ENCODE results near the gene IGFBPL1.
"Not testable (repeated sequence)": the region's sequence is repeated elsewhere in the genome, so short reads cannot be mapped to it uniquely, and the experiment has no call there.

Gene IGFBPL1

DNA sequence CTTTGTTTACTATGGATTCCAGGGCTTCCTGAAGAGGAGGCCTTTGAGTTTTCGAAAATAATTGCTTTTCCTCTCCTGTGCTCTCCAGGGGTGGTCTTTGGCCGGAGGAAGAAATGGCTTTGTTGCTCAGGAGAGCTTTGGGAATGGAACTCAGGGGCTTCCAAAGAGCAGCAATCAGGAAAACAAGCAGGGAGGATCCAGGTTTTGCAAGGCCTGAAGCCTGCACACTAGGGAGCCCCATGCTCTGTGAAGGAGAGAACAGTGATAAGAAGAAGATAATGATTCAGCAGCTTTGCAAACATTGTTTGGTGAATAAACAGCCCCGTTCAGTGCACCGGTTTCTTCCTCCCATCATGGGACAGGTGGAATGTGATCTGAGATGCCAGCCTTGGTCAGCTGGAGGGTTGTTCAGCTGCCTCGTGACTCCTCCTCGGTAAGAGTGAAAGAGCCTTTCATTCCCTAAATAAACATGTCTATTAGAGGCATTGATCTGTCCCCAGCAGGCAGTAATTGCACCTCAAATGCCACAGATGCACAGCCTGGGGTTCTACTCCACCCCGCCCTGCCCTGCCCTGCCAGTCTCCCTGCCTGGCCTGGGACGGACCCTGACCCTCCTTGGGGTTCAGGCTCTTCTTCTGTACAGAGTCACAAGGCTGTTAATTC is 43.3 kb downstream of the IGFBPL1 start:
- DNase-seq (ENCODE audit: low read depth) = no peak
- TF ChIP-seq, protein P1, sequence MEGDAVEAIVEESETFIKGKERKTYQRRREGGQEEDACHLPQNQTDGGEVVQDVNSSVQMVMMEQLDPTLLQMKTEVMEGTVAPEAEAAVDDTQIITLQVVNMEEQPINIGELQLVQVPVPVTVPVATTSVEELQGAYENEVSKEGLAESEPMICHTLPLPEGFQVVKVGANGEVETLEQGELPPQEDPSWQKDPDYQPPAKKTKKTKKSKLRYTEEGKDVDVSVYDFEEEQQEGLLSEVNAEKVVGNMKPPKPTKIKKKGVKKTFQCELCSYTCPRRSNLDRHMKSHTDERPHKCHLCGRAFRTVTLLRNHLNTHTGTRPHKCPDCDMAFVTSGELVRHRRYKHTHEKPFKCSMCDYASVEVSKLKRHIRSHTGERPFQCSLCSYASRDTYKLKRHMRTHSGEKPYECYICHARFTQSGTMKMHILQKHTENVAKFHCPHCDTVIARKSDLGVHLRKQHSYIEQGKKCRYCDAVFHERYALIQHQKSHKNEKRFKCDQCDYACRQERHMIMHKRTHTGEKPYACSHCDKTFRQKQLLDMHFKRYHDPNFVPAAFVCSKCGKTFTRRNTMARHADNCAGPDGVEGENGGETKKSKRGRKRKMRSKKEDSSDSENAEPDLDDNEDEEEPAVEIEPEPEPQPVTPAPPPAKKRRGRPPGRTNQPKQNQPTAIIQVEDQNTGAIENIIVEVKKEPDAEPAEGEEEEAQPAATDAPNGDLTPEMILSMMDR (IDR thresholded peaks at IDR 0.05; ENCODE audit: control insufficient read depth, extremely low read depth, insufficient read depth) = no peak

DNA sequence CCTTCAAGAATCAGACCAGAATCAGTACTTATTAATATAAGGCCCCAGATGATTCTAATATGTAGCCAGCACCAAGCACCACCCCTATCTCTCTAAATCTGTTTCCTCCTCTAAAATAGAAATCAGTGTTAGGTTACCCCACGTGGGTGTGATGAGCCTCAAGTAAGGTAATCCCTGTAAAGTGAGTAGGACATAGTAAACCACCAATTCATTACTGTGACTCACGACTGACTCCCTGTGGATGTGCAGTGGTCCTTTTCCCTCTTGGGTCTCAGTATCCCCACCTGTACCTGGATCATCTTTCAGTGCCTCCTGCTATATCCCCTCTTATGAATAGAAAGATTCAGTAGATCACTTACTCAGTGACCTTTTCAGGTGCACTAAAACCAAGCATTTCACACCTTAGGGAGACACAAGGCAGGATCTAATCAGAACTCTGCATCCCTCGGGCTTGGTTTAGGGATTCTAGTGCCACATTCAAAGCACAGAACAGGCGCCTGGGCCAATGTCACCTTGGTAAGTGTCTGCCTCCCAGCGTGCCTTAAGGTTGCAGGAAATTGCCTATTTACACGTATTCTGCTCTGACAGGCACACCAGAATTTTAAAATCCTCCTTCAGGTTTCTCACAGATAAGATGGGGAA is 43.9 kb downstream of the IGFBPL1 start:
- TF ChIP-seq, protein P1 (IDR thresholded peaks at IDR 0.05; ENCODE audit: control insufficient read depth, extremely low read depth, insufficient read depth) = no peak
- no peak for DNase-seq (ENCODE audit: low read depth)
- no peak overlapping the region for H3K4me3 ChIP-seq (ENCODE audit: low read depth, low read length)

More for the DNA sequence above, 43.3 kb downstream of the IGFBPL1 start:
- no peak overlapping the region for H3K4me3 ChIP-seq (ENCODE audit: low read depth, low read length)

DNA sequence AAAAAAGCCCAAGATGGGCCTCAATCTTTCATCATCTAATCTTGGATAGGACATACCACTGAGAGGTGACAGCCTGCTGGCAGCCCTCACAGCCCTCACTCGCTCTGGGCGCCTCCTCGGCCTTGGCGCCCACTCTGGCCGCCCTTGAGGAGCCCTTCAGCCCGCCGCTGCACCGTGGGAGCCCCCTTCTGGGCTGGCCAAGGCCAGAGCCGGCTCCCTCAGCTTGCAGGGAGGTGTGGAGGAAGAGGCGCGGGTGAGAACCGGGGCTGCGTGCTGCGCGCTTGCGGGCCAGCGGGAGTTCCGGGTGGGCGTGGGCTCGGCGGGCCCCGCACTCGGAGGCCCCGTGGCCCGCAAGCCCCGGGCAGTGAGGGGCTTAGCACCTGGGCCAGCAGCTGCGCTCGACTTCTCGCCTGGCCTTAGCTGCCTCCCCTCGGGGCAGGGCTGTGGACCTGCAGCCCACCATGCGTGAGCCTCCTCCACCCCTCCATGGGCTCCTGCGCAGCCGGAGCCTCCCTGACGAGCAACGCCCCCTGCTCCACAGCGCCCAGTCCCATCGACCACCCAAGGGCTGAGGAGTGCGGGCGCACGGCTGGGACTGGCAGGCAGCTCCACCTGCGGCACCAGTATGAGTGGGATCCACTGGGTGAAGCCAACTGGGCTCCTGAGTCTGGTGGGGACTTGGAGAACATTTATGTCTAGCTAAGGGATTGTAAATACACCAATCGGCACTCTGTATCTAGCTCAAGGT is 46.7 kb downstream of the IGFBPL1 start:
- not testable (repeated sequence) for H3K4me3 ChIP-seq (ENCODE audit: low read depth, low read length); DNase-seq (ENCODE audit: low read depth)

DNA sequence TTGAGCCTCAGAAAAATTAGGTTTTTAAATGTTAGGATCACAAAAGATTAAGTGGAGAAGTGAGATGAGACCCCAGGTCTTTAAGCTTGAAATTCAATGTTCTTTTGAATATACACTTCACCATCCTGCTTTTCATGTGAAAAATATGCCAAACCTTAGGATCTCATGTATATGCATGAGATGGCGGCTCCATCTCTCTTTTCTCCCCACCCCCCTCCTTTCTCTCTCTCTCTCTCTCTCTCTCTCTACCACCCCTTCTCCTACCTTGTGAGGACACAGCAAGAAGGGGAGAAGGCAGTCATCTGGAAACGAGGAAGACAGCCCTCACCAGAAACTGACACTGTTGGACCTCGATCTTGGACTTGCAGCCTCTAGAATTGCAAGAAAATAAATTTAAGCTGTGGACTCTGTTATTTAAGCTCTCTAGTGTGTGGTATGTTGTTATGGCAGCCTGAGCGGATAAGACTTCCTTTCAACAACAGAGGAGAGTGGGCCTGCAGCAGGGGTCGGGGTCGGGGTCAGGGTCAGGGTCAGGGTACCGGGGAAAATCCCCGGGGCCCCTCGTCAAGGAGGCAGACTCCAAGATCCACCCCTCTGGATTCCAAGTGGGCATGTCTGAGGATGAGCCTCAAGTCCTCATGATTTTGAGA is 48.1 kb downstream of the IGFBPL1 start:
- TF ChIP-seq, protein P1 (IDR thresholded peaks at IDR 0.05; ENCODE audit: control insufficient read depth, extremely low read depth, insufficient read depth) = no peak
- no peak for DNase-seq (ENCODE audit: low read depth)
- H3K4me3 ChIP-seq (ENCODE audit: low read depth, low read length) = no peak overlapping the region

DNA sequence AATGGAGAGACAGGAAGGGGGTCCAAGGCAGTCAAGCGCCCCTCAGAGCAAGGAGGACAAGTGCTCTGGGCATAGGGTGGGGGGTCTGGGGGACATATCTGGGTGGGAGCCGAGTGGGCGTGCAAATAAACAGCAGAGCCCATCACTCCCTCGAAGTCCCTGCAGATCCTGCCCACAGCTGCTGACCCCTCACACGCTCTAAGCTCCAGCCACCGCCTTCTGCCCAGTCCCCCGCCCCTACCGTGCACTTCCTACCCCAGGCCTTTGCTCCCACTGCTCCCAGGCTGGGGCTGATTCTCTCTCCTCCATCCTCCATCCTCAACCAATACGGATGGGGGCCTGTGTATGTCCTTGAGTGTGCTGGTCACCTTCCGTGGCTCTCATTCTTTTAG is 48.7 kb downstream of the IGFBPL1 start:
- H3K4me3 ChIP-seq (ENCODE audit: low read depth, low read length) = no peak overlapping the region
- TF ChIP-seq, protein P1 (IDR thresholded peaks at IDR 0.05; ENCODE audit: control insufficient read depth, extremely low read depth, insufficient read depth) = no peak
- DNase-seq (ENCODE audit: low read depth) = no peak

DNA sequence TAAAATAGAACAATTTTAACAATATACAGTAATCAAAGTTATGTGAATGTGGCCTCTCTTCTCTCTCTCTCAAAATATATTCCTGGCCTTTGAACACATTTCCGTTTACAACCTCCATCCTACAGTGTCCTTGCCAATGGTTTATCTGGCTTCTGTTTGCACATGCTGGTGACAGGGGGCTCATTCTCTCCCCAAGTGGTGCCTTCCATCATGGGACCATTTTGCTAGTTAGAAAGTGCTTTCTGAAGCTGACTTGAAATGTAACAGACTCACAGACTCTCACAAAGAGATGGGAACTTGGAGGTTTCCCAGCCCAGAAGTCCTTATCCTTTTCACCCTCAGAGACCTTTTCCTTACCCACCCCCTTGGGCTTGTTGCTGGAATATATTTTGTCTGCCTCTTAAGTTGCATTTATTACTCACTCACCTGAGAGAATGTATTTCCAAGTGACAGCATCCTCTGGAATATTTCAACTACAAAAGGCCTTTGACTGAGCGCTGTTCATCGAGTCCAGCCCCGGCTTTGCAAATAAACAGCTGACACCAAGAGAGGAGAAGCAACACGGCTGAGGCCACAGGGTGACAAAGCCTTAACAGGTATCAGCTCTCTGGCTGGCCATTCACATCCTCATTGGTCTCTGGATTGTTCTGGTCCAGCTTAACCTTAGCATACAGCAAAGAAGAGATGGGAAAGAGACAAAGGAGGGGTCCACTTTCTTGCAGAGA is 49.2 kb downstream of the IGFBPL1 start:
- TF ChIP-seq, protein P1 (IDR thresholded peaks at IDR 0.05; ENCODE audit: control insufficient read depth, extremely low read depth, insufficient read depth) = no peak
- no peak overlapping the region for H3K4me3 ChIP-seq (ENCODE audit: low read depth, low read length)
- no peak for DNase-seq (ENCODE audit: low read depth)
